K562 (cell line): Measurements from ENCODE around the gene LCNL1. TPM values are rescaled to one million over a fixed set of nuclear protein-coding genes. Genes with fewer than 3 reads are reported as not detected.

Experiments used
- ASH1L ChIP-seq: fragments of 450-650 bp; IDR thresholded peaks from 2 replicates; pipeline ENCODE4 v1.6.1; 2018; ENCODE audit warnings: borderline replicate concordance, mild to moderate bottlenecking, low read depth; ENCODE audit not compliant: partially characterized antibody
- BDP1 ChIP-seq: IDR thresholded peaks from 3 replicates; pipeline ENCODE4 v1.6.1; 2011; ENCODE audit not compliant: insufficient read length, insufficient read depth
- CCAR2 ChIP-seq: fragments of 200-400 bp; formaldehyde crosslinking; IDR thresholded peaks from 2 replicates; pipeline ENCODE4 v1.6.1; 2017; ENCODE audit warnings: mild to moderate bottlenecking, low read depth, low read length
- ELF1 ChIP-seq: fragments of 200-800 bp; sonication (Bioruptor generic); IDR thresholded peaks from 2 replicates; pipeline ENCODE4 v1.6.1; 2016; ENCODE audit warnings: missing genetic modification characterization, missing compliant biosample characterization
- EP400 ChIP-seq: fragments of 450-650 bp; IDR thresholded peaks from 2 replicates; pipeline ENCODE4 v1.6.1; 2017; ENCODE audit warnings: antibody characterized with exemption, mild to moderate bottlenecking, moderate library complexity
- EWSR1 ChIP-seq: fragments of 450-650 bp; IDR thresholded peaks from 2 replicates; pipeline ENCODE4 v1.6.1; 2018; ENCODE audit warnings: borderline replicate concordance, mild to moderate bottlenecking, low read depth, moderate library complexity; ENCODE audit not compliant: partially characterized antibody
- FOS ChIP-seq: IDR thresholded peaks from 3 replicates; pipeline ENCODE4 v1.6.1; 2011; ENCODE audit not compliant: insufficient read length; ENCODE audit errors: extremely low read depth
- FOXJ2 ChIP-seq: fragments of 200-800 bp; sonication (Bioruptor generic); IDR thresholded peaks from 2 replicates; pipeline ENCODE4 v1.6.1; 2016; ENCODE audit warnings: missing genetic modification characterization, missing compliant biosample characterization
- FOXJ3 ChIP-seq: sonication (generic); formaldehyde crosslinking; IDR thresholded peaks from 2 replicates; pipeline ENCODE4 v1.4.0; 2020; ENCODE audit warnings: mild to moderate bottlenecking, missing genetic modification reagents
- GABPB2 ChIP-seq: fragments of 250-450 bp; sonication (Bioruptor Pico); conservative IDR thresholded peaks from 2 replicates; pipeline ENCODE4 v1.5.1; 2021; ENCODE audit warnings: mild to moderate bottlenecking
- GATA2 ChIP-seq: sonication (generic); formaldehyde crosslinking; IDR thresholded peaks from 2 replicates; pipeline ENCODE4 v1.4.0; 2020; ENCODE audit warnings: mild to moderate bottlenecking, missing genetic modification reagents
- HMG20A ChIP-seq: fragments of 450-650 bp; formaldehyde crosslinking; conservative IDR thresholded peaks from 2 replicates; pipeline ENCODE4 v1.4.0; 2020; ENCODE audit warnings: mild to moderate bottlenecking, mixed read lengths
- MTA2 ChIP-seq: fragments of 450-650 bp; IDR thresholded peaks from 2 replicates; pipeline ENCODE4 v1.6.1; 2016; ENCODE audit warnings: low read depth
- NR2C2 ChIP-seq, 2 experiments: fragments of 200-800 bp in 1 of 2; sonication (Bioruptor generic) in 1 of 2; sonication (generic) in 1 of 2; formaldehyde crosslinking in 1 of 2; IDR thresholded peaks; 2 replicates each; pipeline versions ENCODE4 v1.6.1 to v1.8.0; 2016 to 2022; ENCODE audit warnings: mild to moderate bottlenecking in 1 of 2, missing compliant biosample characterization in 1 of 2, missing genetic modification characterization in 1 of 2, missing genetic modification reagents in 1 of 2
- NR4A1 ChIP-seq, 2 experiments: fragments of 250-450 bp in 1 of 2; fragments of 450-650 bp in 1 of 2; sonication (Bioruptor Pico) in 1 of 2; IDR thresholded peaks; 2 replicates each; pipeline versions ENCODE4 v1.4.0 to v1.6.1; 2016 to 2020; ENCODE audit warnings: mild to moderate bottlenecking in 2 of 2, missing compliant biosample characterization in 1 of 2, missing genetic modification characterization in 1 of 2, moderate library complexity in 1 of 2
- POLR2AphosphoS2 ChIP-seq: IDR thresholded peaks from 2 replicates; pipeline ENCODE4 v1.6.1; 2012; ENCODE audit warnings: low read length, improper control_type of control experiment
- SMARCA5 ChIP-seq: fragments of 450-650 bp; IDR thresholded peaks from 2 replicates; pipeline ENCODE4 v1.6.1; 2016
- SPI1 ChIP-seq: IDR thresholded peaks from 2 replicates; pipeline ENCODE4 v1.6.1; 2011; ENCODE audit warnings: low read depth, low read length, control low read depth, borderline replicate concordance
- XRCC3 ChIP-seq: fragments of 450-650 bp; IDR thresholded peaks from 2 replicates; pipeline ENCODE4 v1.6.1; 2017; ENCODE audit warnings: mild to moderate bottlenecking, moderate library complexity
- ZNF174 ChIP-seq: fragments of 250-450 bp; sonication (Bioruptor Pico); IDR thresholded peaks from 2 replicates; pipeline ENCODE4 v1.4.0; 2020; ENCODE audit warnings: mild to moderate bottlenecking
- ZNF347 ChIP-seq: fragments of 450-650 bp; formaldehyde crosslinking; IDR thresholded peaks from 2 replicates; pipeline ENCODE4 v1.4.0; 2020; ENCODE audit warnings: low read depth, mild to moderate bottlenecking, moderate library complexity
- ZNF707 ChIP-seq: fragments of 250-450 bp; sonication (Bioruptor Pico); conservative IDR thresholded peaks from 2 replicates; pipeline ENCODE4 v1.8.0; 2022; ENCODE audit warnings: inconsistent platforms, mild to moderate bottlenecking, moderate library complexity
- ZNF780A ChIP-seq: fragments of 250-450 bp; sonication (Bioruptor Pico); IDR thresholded peaks from 2 replicates; pipeline ENCODE4 v1.5.0; 2021; ENCODE audit warnings: mild to moderate bottlenecking
- polyA plus RNA-seq, 8 experiments: library from polyadenylated mRNA; depleted of rRNA in 4 of 8; stranded (reverse) in 5 of 8; unstranded in 3 of 8; fragments of >200 nt; fragmentation: Nextera tagmentation in 2 of 8; fragmentation: Illumina TruSeq in 1 of 8; extraction: Ambion mirVana in 2 of 8; extraction: Trizol in 1 of 8; gene quantifications; 2 replicates each; pipeline versions ENCODE4 v1.2.1 to v1.2.3, GENCODE V29; 2011 to 2014; ENCODE audit warnings: inconsistent platforms in 1 of 8, missing spikeins in 1 of 8
- total RNA-seq, 7 experiments: library from RNA; depleted of rRNA in 6 of 7; stranded (reverse); fragments of >200 nt in 6 of 7; fragmentation: Illumina TruSeq in 2 of 7; extraction: Trizol in 2 of 7; gene quantifications; 2 replicates each; pipeline versions ENCODE4 v1.2.1 to v1.2.3, GENCODE V29; 2011 to 2021; ENCODE audit warnings: low replicate concordance in 1 of 7
- TF ChIP-seq, protein P1 (sequence below), 2 experiments: fragments of 200-800 bp in 1 of 2; sonication (Bioruptor generic) in 1 of 2; sonication (generic) in 1 of 2; formaldehyde crosslinking in 1 of 2; IDR thresholded peaks in 1 of 2; conservative IDR thresholded peaks in 1 of 2; 2 replicates each; pipeline versions ENCODE4 v1.5.0 to v1.6.1; 2016 to 2020; ENCODE audit warnings: missing compliant biosample characterization in 1 of 2, missing genetic modification characterization in 1 of 2, missing genetic modification reagents in 1 of 2
- TF ChIP-seq, protein P2 (sequence below): fragments of 450-650 bp; formaldehyde crosslinking; IDR thresholded peaks from 2 replicates; pipeline ENCODE4 v1.4.0; 2022; ENCODE audit warnings: missing genetic modification characterization
- TF ChIP-seq, protein P3 (sequence below): sonication (generic); formaldehyde crosslinking; IDR thresholded peaks from 2 replicates; pipeline ENCODE4 v1.8.0; 2022; ENCODE audit warnings: mild to moderate bottlenecking, low read depth, missing genetic modification reagents

The LCNL1 gene
- total and polyA plus RNA-seq, 9 of the 15 experiments (the other 6 are each of a cell fraction or from before 2014, with no cell fraction given), result 0.04 to 0.16 (median 0.04) TPM; not detected in 4

DNA sequence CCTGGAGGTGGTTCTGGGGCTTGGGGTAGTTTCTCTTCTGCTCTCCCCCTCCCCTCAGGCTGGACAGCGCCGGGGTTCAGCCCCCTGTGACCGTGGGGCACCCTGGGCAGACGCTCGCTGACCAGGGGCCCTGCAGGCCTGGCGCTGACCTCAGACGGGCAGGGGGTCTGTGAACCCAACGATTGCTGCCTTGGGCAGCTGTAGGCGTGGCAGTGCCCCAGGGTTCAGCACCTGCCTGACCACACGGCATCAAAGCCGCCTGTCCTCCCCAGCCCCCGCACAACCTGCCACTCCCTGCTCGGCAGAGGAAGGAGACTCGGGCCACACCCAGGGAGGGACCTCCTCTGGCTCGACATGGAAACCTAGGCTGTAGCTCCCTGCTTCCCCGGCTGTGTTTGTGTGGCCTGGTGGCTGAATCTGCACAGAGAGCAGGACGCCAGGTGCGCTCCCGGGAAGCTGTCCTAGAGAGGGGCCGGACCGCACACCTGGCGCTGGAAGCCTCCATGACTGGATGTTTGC lies 18.6 kb upstream of the LCNL1 start (continued):
- no peak for TF ChIP-seq GABPB2 (CRISPR knock-in tag)
- no peak for TF ChIP-seq HMG20A (CRISPR knock-in tag)
- TF ChIP-seq ZNF707 (CRISPR knock-in tag), result no peak
- no peak for TF ChIP-seq ZNF174
- TF ChIP-seq, protein P1, sequence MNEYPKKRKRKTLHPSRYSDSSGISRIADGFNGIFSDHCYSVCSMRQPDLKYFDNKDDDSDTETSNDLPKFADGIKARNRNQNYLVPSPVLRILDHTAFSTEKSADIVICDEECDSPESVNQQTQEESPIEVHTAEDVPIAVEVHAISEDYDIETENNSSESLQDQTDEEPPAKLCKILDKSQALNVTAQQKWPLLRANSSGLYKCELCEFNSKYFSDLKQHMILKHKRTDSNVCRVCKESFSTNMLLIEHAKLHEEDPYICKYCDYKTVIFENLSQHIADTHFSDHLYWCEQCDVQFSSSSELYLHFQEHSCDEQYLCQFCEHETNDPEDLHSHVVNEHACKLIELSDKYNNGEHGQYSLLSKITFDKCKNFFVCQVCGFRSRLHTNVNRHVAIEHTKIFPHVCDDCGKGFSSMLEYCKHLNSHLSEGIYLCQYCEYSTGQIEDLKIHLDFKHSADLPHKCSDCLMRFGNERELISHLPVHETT (CRISPR knock-in tag; conservative IDR thresholded peaks at IDR 0.05 in 1 of 2, IDR thresholded peaks at IDR 0.05 in 1 of 2), result no peak
- TF ChIP-seq ASH1L, result no peak
- TF ChIP-seq NR2C2 (CRISPR knock-in tag; IDR thresholded peaks at IDR 0.05), result no peak
- no peak for TF ChIP-seq NR2C2 (tag; IDR thresholded peaks at IDR 0.05)
- TF ChIP-seq NR4A1 (CRISPR knock-in tag; IDR thresholded peaks at IDR 0.05), result no peak
- no peak for TF ChIP-seq NR4A1 (tag; IDR thresholded peaks at IDR 0.05)
- TF ChIP-seq POLR2AphosphoS2, result no peak
- TF ChIP-seq ZNF347 (CRISPR knock-in tag), result no peak
- 0 out of 2 replicates have a peak, but pooled peaks have one; percentile 2 for TF ChIP-seq SPI1
- TF ChIP-seq SMARCA5, result no peak
- TF ChIP-seq, protein P2, sequence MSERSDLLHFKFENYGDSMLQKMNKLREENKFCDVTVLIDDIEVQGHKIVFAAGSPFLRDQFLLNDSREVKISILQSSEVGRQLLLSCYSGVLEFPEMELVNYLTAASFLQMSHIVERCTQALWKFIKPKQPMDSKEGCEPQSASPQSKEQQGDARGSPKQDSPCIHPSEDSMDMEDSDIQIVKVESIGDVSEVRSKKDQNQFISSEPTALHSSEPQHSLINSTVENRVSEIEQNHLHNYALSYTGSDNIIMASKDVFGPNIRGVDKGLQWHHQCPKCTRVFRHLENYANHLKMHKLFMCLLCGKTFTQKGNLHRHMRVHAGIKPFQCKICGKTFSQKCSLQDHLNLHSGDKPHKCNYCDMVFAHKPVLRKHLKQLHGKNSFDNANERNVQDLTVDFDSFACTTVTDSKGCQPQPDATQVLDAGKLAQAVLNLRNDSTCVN, result no peak
- no peak for TF ChIP-seq MTA2
- no peak for TF ChIP-seq GATA2 (CRISPR knock-in tag)
- TF ChIP-seq FOS, result no peak
- TF ChIP-seq EWSR1, result no peak
- no peak; the same call in 1 of the 2 replicates for TF ChIP-seq EP400
- no peak for TF ChIP-seq FOXJ2 (tag)
- no peak for TF ChIP-seq CCAR2
- no peak for TF ChIP-seq XRCC3
- no peak for TF ChIP-seq ELF1 (tag)
- TF ChIP-seq, protein P3, sequence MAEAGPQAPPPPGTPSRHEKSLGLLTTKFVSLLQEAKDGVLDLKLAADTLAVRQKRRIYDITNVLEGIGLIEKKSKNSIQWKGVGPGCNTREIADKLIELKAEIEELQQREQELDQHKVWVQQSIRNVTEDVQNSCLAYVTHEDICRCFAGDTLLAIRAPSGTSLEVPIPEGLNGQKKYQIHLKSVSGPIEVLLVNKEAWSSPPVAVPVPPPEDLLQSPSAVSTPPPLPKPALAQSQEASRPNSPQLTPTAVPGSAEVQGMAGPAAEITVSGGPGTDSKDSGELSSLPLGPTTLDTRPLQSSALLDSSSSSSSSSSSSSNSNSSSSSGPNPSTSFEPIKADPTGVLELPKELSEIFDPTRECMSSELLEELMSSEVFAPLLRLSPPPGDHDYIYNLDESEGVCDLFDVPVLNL (CRISPR knock-in tag), result no peak
- no peak for TF ChIP-seq FOXJ3
- no peak for TF ChIP-seq ZNF780A (CRISPR knock-in tag)
- no peak for TF ChIP-seq BDP1
